K562 (cell line): ENCODE measurements around the gene AKT1S1. TPM values are rescaled to one million over a fixed set of nuclear protein-coding genes. Genes with fewer than 3 reads are reported as not detected.
A peak's percentile ranks its signal among the peaks of the same experiment; 100 is the strongest.

Experiments
- ATF7 ChIP-seq: fragments of 450-650 bp; IDR thresholded peaks from 2 replicates; pipeline ENCODE4 v1.7.1; 2014; ENCODE audit warnings: mild to moderate bottlenecking, moderate library complexity
- CREB1 ChIP-seq, 2 experiments: sonication (generic) in 1 of 2; formaldehyde crosslinking in 1 of 2; IDR thresholded peaks; 2 replicates each; pipeline versions ENCODE4 v1.6.1 to v1.8.0; 2012 to 2022; ENCODE audit warnings: inconsistent platforms in 1 of 2, mild to moderate bottlenecking in 1 of 2, missing genetic modification reagents in 1 of 2, moderate library complexity in 1 of 2
- ETV1 ChIP-seq: fragments of 450-650 bp; conservative IDR thresholded peaks from 2 replicates; pipeline ENCODE4 v1.6.1; 2016; ENCODE audit warnings: missing genetic modification characterization, control low read depth, low read depth, missing compliant biosample characterization
- FIP1L1 ChIP-seq: fragments of 200-400 bp; formaldehyde crosslinking; IDR thresholded peaks from 2 replicates; pipeline ENCODE4 v1.6.1; 2018; ENCODE audit warnings: mild to moderate bottlenecking, low read depth, low read length; ENCODE audit not compliant: poor library complexity, severe bottlenecking
- FOXJ3 ChIP-seq: sonication (generic); formaldehyde crosslinking; IDR thresholded peaks from 2 replicates; pipeline ENCODE4 v1.4.0; 2020; ENCODE audit warnings: mild to moderate bottlenecking, missing genetic modification reagents
- KDM4B ChIP-seq, 2 experiments: fragments of 450-650 bp in 1 of 2; sonication (generic) in 1 of 2; IDR thresholded peaks; 2 replicates each; pipeline ENCODE4 v1.6.1; 2016 to 2017; ENCODE audit warnings: borderline replicate concordance in 2 of 2, antibody characterized with exemption in 1 of 2, low read depth in 1 of 2, mild to moderate bottlenecking in 1 of 2
- L3MBTL2 ChIP-seq: fragments of 450-650 bp; IDR thresholded peaks from 2 replicates; pipeline ENCODE4 v1.6.1; 2016; ENCODE audit warnings: mild to moderate bottlenecking, moderate library complexity
- MIER1 ChIP-seq: fragments of 450-650 bp; IDR thresholded peaks from 2 replicates; pipeline ENCODE4 v1.6.1; 2016; ENCODE audit warnings: antibody characterized with exemption, mild to moderate bottlenecking, low read depth
- NR2C2 ChIP-seq, 2 experiments: fragments of 200-800 bp in 1 of 2; sonication (Bioruptor generic) in 1 of 2; sonication (generic) in 1 of 2; formaldehyde crosslinking in 1 of 2; IDR thresholded peaks; 2 replicates each; pipeline versions ENCODE4 v1.6.1 to v1.8.0; 2016 to 2022; ENCODE audit warnings: mild to moderate bottlenecking in 1 of 2, missing compliant biosample characterization in 1 of 2, missing genetic modification characterization in 1 of 2, missing genetic modification reagents in 1 of 2
- NRF1 ChIP-seq, 2 experiments: fragments of 450-650 bp; IDR thresholded peaks in 1 of 2; conservative IDR thresholded peaks in 1 of 2; 2 replicates each; pipeline ENCODE4 v1.6.1; 2014; ENCODE audit warnings: mild to moderate bottlenecking in 2 of 2
- TAF15 ChIP-seq: fragments of 200-400 bp; formaldehyde crosslinking; IDR thresholded peaks from 2 replicates; pipeline ENCODE4 v1.6.1; 2017; ENCODE audit warnings: mild to moderate bottlenecking, low read depth, low read length, moderate library complexity
- ZNF644 ChIP-seq: fragments of 200-800 bp; sonication (Bioruptor generic); IDR thresholded peaks from 2 replicates; pipeline ENCODE4 v1.6.1; 2016; ENCODE audit warnings: low read depth, missing genetic modification characterization, missing compliant biosample characterization
- polyA plus RNA-seq, 8 experiments: library from polyadenylated mRNA; depleted of rRNA in 4 of 8; stranded (reverse) in 5 of 8; unstranded in 3 of 8; fragments of >200 nt; fragmentation: Nextera tagmentation in 2 of 8; fragmentation: Illumina TruSeq in 1 of 8; extraction: Ambion mirVana in 2 of 8; extraction: Trizol in 1 of 8; gene quantifications; 2 replicates each; pipeline versions ENCODE4 v1.2.1 to v1.2.3, GENCODE V29; 2011 to 2014; ENCODE audit warnings: inconsistent platforms in 1 of 8, missing spikeins in 1 of 8
- total RNA-seq, 7 experiments: library from RNA; depleted of rRNA in 6 of 7; stranded (reverse); fragments of >200 nt in 6 of 7; fragmentation: Illumina TruSeq in 2 of 7; extraction: Trizol in 2 of 7; gene quantifications; 2 replicates each; pipeline versions ENCODE4 v1.2.1 to v1.2.3, GENCODE V29; 2011 to 2021; ENCODE audit warnings: low replicate concordance in 1 of 7
- TF ChIP-seq, protein P1 (sequence below), 2 experiments: fragments of 450-650 bp; formaldehyde crosslinking in 1 of 2; IDR thresholded peaks; 2 replicates each; pipeline versions ENCODE4 v1.4.0 to v1.6.1; 2014 to 2020; ENCODE audit warnings: mild to moderate bottlenecking in 2 of 2, borderline replicate concordance in 1 of 2, low read depth in 1 of 2
- TF ChIP-seq, protein P2 (sequence below), 2 experiments: fragments of 450-650 bp; IDR thresholded peaks; 2 replicates each; pipeline ENCODE4 v1.6.1; 2018; ENCODE audit warnings: mild to moderate bottlenecking in 2 of 2, low read depth in 1 of 2; ENCODE audit not compliant: partially characterized antibody in 2 of 2

Gene AKT1S1
- total and polyA plus RNA-seq, 9 of the 15 experiments (the other 6 are each of a cell fraction or from before 2014, with no cell fraction given): 1.2 to 50.3 (median 17.1) TPM

DNA sequence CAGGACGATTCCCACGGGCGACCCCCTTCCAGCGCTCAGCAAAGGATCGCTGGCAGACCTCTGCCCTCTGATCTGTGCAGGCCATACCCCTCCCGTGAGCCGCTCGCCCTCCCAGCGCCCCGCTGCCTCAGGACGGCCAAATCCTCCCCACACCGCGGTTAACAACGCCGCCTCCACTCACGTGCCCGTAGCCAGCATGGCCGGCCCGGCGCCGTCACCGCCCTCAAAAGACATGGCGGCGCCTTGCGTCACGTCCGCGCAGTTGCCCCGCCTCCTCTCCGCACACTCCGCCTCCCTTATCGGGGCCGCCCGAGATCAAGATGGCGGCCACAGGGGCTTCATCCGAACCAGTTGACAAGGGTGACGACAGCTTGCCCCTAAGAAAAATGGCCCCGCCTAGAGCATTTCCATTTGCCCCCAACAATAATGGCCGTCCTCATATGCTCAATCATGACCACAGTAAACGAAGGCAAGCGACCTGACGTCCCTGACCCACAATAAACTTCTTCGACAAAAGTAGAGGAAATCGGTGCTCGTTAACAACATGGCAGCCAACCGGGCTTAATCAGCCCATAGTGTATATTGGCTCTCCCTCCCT, 634 bp downstream of the AKT1S1 start (continued):
- TF ChIP-seq, protein P1, sequence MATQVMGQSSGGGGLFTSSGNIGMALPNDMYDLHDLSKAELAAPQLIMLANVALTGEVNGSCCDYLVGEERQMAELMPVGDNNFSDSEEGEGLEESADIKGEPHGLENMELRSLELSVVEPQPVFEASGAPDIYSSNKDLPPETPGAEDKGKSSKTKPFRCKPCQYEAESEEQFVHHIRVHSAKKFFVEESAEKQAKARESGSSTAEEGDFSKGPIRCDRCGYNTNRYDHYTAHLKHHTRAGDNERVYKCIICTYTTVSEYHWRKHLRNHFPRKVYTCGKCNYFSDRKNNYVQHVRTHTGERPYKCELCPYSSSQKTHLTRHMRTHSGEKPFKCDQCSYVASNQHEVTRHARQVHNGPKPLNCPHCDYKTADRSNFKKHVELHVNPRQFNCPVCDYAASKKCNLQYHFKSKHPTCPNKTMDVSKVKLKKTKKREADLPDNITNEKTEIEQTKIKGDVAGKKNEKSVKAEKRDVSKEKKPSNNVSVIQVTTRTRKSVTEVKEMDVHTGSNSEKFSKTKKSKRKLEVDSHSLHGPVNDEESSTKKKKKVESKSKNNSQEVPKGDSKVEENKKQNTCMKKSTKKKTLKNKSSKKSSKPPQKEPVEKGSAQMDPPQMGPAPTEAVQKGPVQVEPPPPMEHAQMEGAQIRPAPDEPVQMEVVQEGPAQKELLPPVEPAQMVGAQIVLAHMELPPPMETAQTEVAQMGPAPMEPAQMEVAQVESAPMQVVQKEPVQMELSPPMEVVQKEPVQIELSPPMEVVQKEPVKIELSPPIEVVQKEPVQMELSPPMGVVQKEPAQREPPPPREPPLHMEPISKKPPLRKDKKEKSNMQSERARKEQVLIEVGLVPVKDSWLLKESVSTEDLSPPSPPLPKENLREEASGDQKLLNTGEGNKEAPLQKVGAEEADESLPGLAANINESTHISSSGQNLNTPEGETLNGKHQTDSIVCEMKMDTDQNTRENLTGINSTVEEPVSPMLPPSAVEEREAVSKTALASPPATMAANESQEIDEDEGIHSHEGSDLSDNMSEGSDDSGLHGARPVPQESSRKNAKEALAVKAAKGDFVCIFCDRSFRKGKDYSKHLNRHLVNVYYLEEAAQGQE (IDR thresholded peaks at IDR 0.05; ENCODE audit: borderline replicate concordance): no peak
- TF ChIP-seq, protein P1 (CRISPR knock-in tag; IDR thresholded peaks at IDR 0.05; ENCODE audit: low read depth): 0 out of 2 replicates have a peak, but pooled peaks have one; percentile 15
- no peak for TF ChIP-seq FOXJ3 (CRISPR knock-in tag)
- TF ChIP-seq NRF1 (conservative IDR thresholded peaks at IDR 0.05 in 1 of 2, IDR thresholded peaks at IDR 0.05 in 1 of 2): peak; percentile 45 to 70; a peak in 3 of 4 replicates
- peak; percentile 43; the same call in 1 of the 2 replicates for TF ChIP-seq ETV1 (tag)
- peak; percentile 95 for TF ChIP-seq ZNF644
- TF ChIP-seq MIER1: no peak
- TF ChIP-seq KDM4B (IDR thresholded peaks at IDR 0.05; ENCODE audit: borderline replicate concordance in 2 of 2, low read depth in 1 of 2): peak in 1 of 2 experiments; percentile 82; a peak in 2 of 4 replicates
- TF ChIP-seq TAF15: no peak
- peak; percentile 88 for TF ChIP-seq ATF7
- TF ChIP-seq, protein P2, sequence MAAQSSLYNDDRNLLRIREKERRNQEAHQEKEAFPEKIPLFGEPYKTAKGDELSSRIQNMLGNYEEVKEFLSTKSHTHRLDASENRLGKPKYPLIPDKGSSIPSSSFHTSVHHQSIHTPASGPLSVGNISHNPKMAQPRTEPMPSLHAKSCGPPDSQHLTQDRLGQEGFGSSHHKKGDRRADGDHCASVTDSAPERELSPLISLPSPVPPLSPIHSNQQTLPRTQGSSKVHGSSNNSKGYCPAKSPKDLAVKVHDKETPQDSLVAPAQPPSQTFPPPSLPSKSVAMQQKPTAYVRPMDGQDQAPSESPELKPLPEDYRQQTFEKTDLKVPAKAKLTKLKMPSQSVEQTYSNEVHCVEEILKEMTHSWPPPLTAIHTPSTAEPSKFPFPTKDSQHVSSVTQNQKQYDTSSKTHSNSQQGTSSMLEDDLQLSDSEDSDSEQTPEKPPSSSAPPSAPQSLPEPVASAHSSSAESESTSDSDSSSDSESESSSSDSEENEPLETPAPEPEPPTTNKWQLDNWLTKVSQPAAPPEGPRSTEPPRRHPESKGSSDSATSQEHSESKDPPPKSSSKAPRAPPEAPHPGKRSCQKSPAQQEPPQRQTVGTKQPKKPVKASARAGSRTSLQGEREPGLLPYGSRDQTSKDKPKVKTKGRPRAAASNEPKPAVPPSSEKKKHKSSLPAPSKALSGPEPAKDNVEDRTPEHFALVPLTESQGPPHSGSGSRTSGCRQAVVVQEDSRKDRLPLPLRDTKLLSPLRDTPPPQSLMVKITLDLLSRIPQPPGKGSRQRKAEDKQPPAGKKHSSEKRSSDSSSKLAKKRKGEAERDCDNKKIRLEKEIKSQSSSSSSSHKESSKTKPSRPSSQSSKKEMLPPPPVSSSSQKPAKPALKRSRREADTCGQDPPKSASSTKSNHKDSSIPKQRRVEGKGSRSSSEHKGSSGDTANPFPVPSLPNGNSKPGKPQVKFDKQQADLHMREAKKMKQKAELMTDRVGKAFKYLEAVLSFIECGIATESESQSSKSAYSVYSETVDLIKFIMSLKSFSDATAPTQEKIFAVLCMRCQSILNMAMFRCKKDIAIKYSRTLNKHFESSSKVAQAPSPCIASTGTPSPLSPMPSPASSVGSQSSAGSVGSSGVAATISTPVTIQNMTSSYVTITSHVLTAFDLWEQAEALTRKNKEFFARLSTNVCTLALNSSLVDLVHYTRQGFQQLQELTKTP (IDR thresholded peaks at IDR 0.05; ENCODE audit: low read depth in 1 of 2, partially characterized antibody in 2 of 2): peak; percentile 32 to 57
- TF ChIP-seq CREB1 (IDR thresholded peaks at IDR 0.05): peak; percentile 95
- peak; percentile 96 for TF ChIP-seq CREB1 (CRISPR knock-in tag; IDR thresholded peaks at IDR 0.05)
- peak; percentile 82; the same call in 1 of the 2 replicates for TF ChIP-seq NR2C2 (CRISPR knock-in tag; IDR thresholded peaks at IDR 0.05)
- no peak for TF ChIP-seq NR2C2 (tag; IDR thresholded peaks at IDR 0.05)
- peak; percentile 13 for TF ChIP-seq FIP1L1
- TF ChIP-seq L3MBTL2: peak; percentile 6
